H9 (cell line): ENCODE measurements around the gene DMD. TPM values are rescaled to one million over a fixed set of nuclear protein-coding genes. Genes with fewer than 3 reads are reported as not detected.

Experiments
- DNase-seq: peaks from one replicate; pipeline ENCODE4 v3.0.0-alpha.2; 2017
- H2AFZ ChIP-seq: one replicate; pipeline ENCODE4 v1.6.1; 2013; ENCODE audit warnings: mild to moderate bottlenecking, low read length, control low read depth, moderate library complexity
- H2AK5ac ChIP-seq: 2 replicates; pipeline ENCODE4 v1.6.1; 2013; ENCODE audit warnings: low read length, control low read depth, mixed read lengths; ENCODE audit not compliant: insufficient read length
- H2BK120ac ChIP-seq: one replicate; pipeline ENCODE4 v1.6.1; 2013; ENCODE audit warnings: low read depth, mild to moderate bottlenecking, low read length, control low read depth, inconsistent platforms; ENCODE audit not compliant: poor library complexity, severe bottlenecking
- H2BK12ac ChIP-seq: 2 replicates; pipeline ENCODE4 v1.6.1; 2013; ENCODE audit warnings: low read length, control low read depth, mixed read lengths, low read depth; ENCODE audit not compliant: insufficient read length
- H2BK15ac ChIP-seq: 2 replicates; pipeline ENCODE4 v1.6.1; 2013; ENCODE audit warnings: low read depth, low read length, control low read depth
- H2BK20ac ChIP-seq: one replicate; pipeline ENCODE4 v1.6.1; 2013; ENCODE audit warnings: low read depth, mild to moderate bottlenecking, low read length, control low read depth, inconsistent platforms; ENCODE audit not compliant: poor library complexity, severe bottlenecking
- H2BK5ac ChIP-seq: 2 replicates; pipeline ENCODE4 v1.6.1; 2013; ENCODE audit warnings: low read length, control low read depth, mixed read lengths; ENCODE audit not compliant: insufficient read length
- H3K14ac ChIP-seq: 2 replicates; pipeline ENCODE4 v1.6.1; 2013; ENCODE audit warnings: low read length, control low read depth; ENCODE audit not compliant: insufficient read depth
- H3K18ac ChIP-seq: 2 replicates; pipeline ENCODE4 v1.6.1; 2013; ENCODE audit warnings: low read depth, mild to moderate bottlenecking, mixed read lengths, low read length, control low read depth; ENCODE audit not compliant: insufficient read length
- H3K23ac ChIP-seq: 2 replicates; pipeline ENCODE4 v1.6.1; 2013; ENCODE audit warnings: low read length, control low read depth, mixed read lengths, low read depth; ENCODE audit not compliant: insufficient read length
- H3K23me2 ChIP-seq: 2 replicates; pipeline ENCODE4 v1.6.1; 2013; ENCODE audit warnings: low read depth, mild to moderate bottlenecking, mixed read lengths, low read length, control low read depth; ENCODE audit not compliant: insufficient read length, poor library complexity, severe bottlenecking
- H3K27ac ChIP-seq: 2 replicates; pipeline ENCODE4 v1.5.1; 2013; ENCODE audit warnings: low read length, control low read depth, mixed read lengths, low read depth; ENCODE audit not compliant: insufficient read length
- H3K27me3 ChIP-seq: 2 replicates; pipeline ENCODE4 v1.6.1; 2013; ENCODE audit warnings: low read length, control low read depth, inconsistent platforms; ENCODE audit not compliant: insufficient read depth
- H3K4ac ChIP-seq: 2 replicates; pipeline ENCODE4 v1.6.1; 2013; ENCODE audit warnings: low read depth, mild to moderate bottlenecking, control low read depth, inconsistent platforms, low read length, moderate library complexity
- H3K4me1 ChIP-seq: 2 replicates; pipeline ENCODE4 v1.6.1; 2013; ENCODE audit warnings: low read length, control low read depth, inconsistent platforms; ENCODE audit not compliant: insufficient read depth
- H3K4me2 ChIP-seq: 2 replicates; pipeline ENCODE4 v1.6.1; 2013; ENCODE audit warnings: low read length, control low read depth, mixed read lengths; ENCODE audit not compliant: insufficient read length, insufficient read depth
- H3K56ac ChIP-seq: 2 replicates; pipeline ENCODE4 v1.6.1; 2013; ENCODE audit warnings: low read depth, mild to moderate bottlenecking, mixed read lengths, low read length, control low read depth; ENCODE audit not compliant: insufficient read length
- H3K79me1 ChIP-seq: 2 replicates; pipeline ENCODE4 v1.6.1; 2013; ENCODE audit warnings: low read depth, mild to moderate bottlenecking, moderate library complexity, low read length, control low read depth, inconsistent platforms; ENCODE audit not compliant: insufficient read depth, poor library complexity, severe bottlenecking
- H3K79me2 ChIP-seq: 2 replicates; pipeline ENCODE4 v1.6.1; 2013; ENCODE audit warnings: low read length, control low read depth, inconsistent platforms; ENCODE audit not compliant: insufficient read depth
- H3K9ac ChIP-seq: 2 replicates; pipeline ENCODE4 v1.6.1; 2013; ENCODE audit warnings: low read length, control low read depth, mixed read lengths; ENCODE audit not compliant: insufficient read length; ENCODE audit errors: extremely low read depth
- H3K9me3 ChIP-seq: one replicate; pipeline ENCODE4 v1.6.1; 2013; ENCODE audit warnings: low read depth, low read length, inconsistent platforms; ENCODE audit not compliant: control insufficient read depth
- H3T11ph ChIP-seq: one replicate; pipeline ENCODE4 v1.6.1; 2013; ENCODE audit warnings: mild to moderate bottlenecking, low read length, control low read depth, inconsistent platforms
- H4K20me1 ChIP-seq: one replicate; pipeline ENCODE4 v1.6.1; 2013; ENCODE audit not compliant: control insufficient read depth, insufficient read length, insufficient read depth
- H4K5ac ChIP-seq: 2 replicates; pipeline ENCODE4 v1.6.1; 2013; ENCODE audit warnings: low read depth, mild to moderate bottlenecking, mixed read lengths, low read length, control low read depth; ENCODE audit not compliant: insufficient read length
- H4K8ac ChIP-seq: replicated peaks from 2 replicates; pipeline ENCODE4 v1.6.1; 2013; ENCODE audit warnings: low read length, control low read depth, mixed read lengths, low read depth; ENCODE audit not compliant: insufficient read length
- H4K91ac ChIP-seq: 2 replicates; pipeline ENCODE4 v1.6.1; 2013; ENCODE audit warnings: low read depth, mild to moderate bottlenecking, moderate library complexity, mixed read lengths, low read length, control low read depth; ENCODE audit not compliant: insufficient read length
- H3K27ac Mint-ChIP-seq, 3 experiments: 2 replicates in 2 of 3; 3 replicates in 1 of 3; pipeline ENCODE4 v1.8.0; 2020 to 2021; ENCODE audit warnings: mixed read lengths in 3 of 3, mild to moderate bottlenecking in 1 of 3, moderate library complexity in 1 of 3
- H3K27me3 Mint-ChIP-seq: 2 replicates; pipeline ENCODE4 v1.8.0; 2021; ENCODE audit warnings: low read depth, mild to moderate bottlenecking, moderate library complexity, mixed read lengths
- H3K36me3 Mint-ChIP-seq, 3 experiments: 2 replicates in 2 of 3; 3 replicates in 1 of 3; pipeline ENCODE4 v1.8.0; 2020 to 2021; ENCODE audit warnings: low read depth in 3 of 3, mixed read lengths in 3 of 3; ENCODE audit not compliant: insufficient read depth in 1 of 3
- H3K4me1 Mint-ChIP-seq, 2 experiments: 2 replicates each; pipeline ENCODE4 v1.8.0; 2020; ENCODE audit warnings: mixed read lengths in 2 of 2
- H3K4me3 Mint-ChIP-seq, 2 experiments: 2 replicates in 1 of 2; 3 replicates in 1 of 2; pipeline ENCODE4 v1.8.0; 2020 to 2021; ENCODE audit warnings: mild to moderate bottlenecking in 2 of 2, mixed read lengths in 2 of 2, moderate library complexity in 1 of 2
- H3K9me3 Mint-ChIP-seq, 2 experiments: 2 replicates in 1 of 2; 3 replicates in 1 of 2; pipeline ENCODE4 v1.8.0; 2020; ENCODE audit warnings: mild to moderate bottlenecking in 2 of 2, mixed read lengths in 2 of 2, moderate library complexity in 1 of 2
- WGBS: extraction: QIAGEN DNeasy Blood & Tissue Kit; methylation state at CpG from one replicate; pipeline ENCODE4 v1.1.7; 2013; ENCODE audit warnings: missing lambda C conversion rate, low lambda C conversion rate, mixed read lengths; ENCODE audit not compliant: insufficient read length; ENCODE audit errors: extremely low coverage; 5-methylcytosine and 5-hydroxymethylcytosine counted together
- total RNA-seq: library from RNA; stranded (reverse); gene quantifications from 2 replicates; pipeline ENCODE4 v1.2.1, GENCODE V29; 2021
- TF ChIP-seq, protein P1 (sequence below): fragments of 200-600 bp; sonication (generic); conservative IDR thresholded peaks from 3 replicates; pipeline ENCODE4 v1.8.0; 2021; ENCODE audit warnings: antibody characterized with exemption, mild to moderate bottlenecking

Gene DMD
- total RNA-seq, 1 experiment from 2014 or later: 3.8 TPM

DNA sequence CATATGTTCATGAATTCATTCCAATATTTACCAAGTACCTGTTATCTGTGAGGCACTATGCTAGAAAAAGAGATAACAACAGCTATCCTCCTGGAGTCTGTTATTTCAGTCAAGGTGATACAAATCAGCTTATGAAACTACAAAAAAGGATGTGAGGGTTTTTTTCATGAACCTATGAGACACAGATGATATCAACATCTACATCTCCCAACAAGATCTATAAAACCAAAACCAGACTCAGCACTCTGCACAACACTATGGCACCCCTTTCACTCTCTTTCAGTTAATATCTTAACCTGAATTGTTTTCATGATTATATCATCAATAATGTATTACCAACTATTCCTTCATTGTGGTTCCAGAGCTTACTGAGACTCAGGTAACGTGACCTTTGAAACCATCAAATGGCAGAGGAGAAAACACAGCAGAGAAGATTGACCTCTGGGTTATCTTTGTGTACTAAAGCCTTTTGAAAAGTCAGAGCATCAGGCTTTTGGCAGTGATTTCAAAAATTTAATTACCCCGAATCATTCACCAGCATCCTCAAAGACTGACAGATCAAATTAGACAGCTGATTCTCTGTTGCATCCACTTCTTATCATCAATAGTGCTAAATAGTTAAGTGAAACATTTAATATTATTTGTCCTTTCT, 1894.9 kb downstream of the DMD start:
- no CpG with 5 or more reads among the region's 2 CpGs for WGBS

More for the DNA sequence above, 1894.9 kb downstream of the DMD start:
- H3K36me3 Mint-ChIP-seq: peaks cover 1 to 12% (median 5%) of the 10 kb centered on the region in 3 experiments; a peak in 5 of 7 replicates
- Histone ChIP-seq H3K27ac (no peak overlapping the region), H2BK120ac (no peak overlapping the region), H3K4me1 (no peaks in the 10 kb centered on the region), H2AFZ (no peak overlapping the region), H3K56ac (no peak overlapping the region), H3K4ac (no peak overlapping the region), H2BK15ac (no peak overlapping the region), H4K91ac (no peak overlapping the region), H2BK5ac (no peak overlapping the region), H3K14ac (no peak overlapping the region), H3K79me1 (no peaks in the 10 kb centered on the region), H3K18ac (no peak overlapping the region), H2BK12ac (no peak overlapping the region), H3K23me2 (no peaks in the 10 kb centered on the region), H2AK5ac (no peak overlapping the region), H3K9me3 (no peaks in the 10 kb centered on the region), H3K23ac (no peak overlapping the region), H4K5ac (no peak overlapping the region), H2BK20ac (no peak overlapping the region), H3K27me3 (no peaks in the 10 kb centered on the region), H4K20me1 (no peaks in the 10 kb centered on the region), H3K79me2 (no peaks in the 10 kb centered on the region), H3K9ac (no peak overlapping the region), H3K4me2 (no peak overlapping the region), H4K8ac (no peak overlapping the region), H3T11ph (no peak overlapping the region)
- H3K4me3 Mint-ChIP-seq: no peak overlapping the region
- H3K27ac Mint-ChIP-seq: no peak overlapping the region
- peaks cover 52 to 61% of the 10 kb centered on the region in 2 experiments for H3K9me3 Mint-ChIP-seq
- TF ChIP-seq, protein P1, sequence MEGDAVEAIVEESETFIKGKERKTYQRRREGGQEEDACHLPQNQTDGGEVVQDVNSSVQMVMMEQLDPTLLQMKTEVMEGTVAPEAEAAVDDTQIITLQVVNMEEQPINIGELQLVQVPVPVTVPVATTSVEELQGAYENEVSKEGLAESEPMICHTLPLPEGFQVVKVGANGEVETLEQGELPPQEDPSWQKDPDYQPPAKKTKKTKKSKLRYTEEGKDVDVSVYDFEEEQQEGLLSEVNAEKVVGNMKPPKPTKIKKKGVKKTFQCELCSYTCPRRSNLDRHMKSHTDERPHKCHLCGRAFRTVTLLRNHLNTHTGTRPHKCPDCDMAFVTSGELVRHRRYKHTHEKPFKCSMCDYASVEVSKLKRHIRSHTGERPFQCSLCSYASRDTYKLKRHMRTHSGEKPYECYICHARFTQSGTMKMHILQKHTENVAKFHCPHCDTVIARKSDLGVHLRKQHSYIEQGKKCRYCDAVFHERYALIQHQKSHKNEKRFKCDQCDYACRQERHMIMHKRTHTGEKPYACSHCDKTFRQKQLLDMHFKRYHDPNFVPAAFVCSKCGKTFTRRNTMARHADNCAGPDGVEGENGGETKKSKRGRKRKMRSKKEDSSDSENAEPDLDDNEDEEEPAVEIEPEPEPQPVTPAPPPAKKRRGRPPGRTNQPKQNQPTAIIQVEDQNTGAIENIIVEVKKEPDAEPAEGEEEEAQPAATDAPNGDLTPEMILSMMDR: no peak
- no peak for DNase-seq
- H3K4me1 Mint-ChIP-seq: peaks cover 2 to 6% of the 10 kb centered on the region in 2 experiments; a peak in 2 of 4 replicates
- no peaks in the 10 kb centered on the region; the same call in 1 of the 2 replicates for H3K27me3 Mint-ChIP-seq
